HepG2 (cell line): Measurements from ENCODE around the gene SPHK1. TPM values are rescaled to one million over a fixed set of nuclear protein-coding genes. Genes with fewer than 3 reads are reported as not detected.

Experiments used
- ERF ChIP-seq: IDR thresholded peaks from 2 replicates; pipeline ENCODE4 v1.6.1; 2018; ENCODE audit warnings: missing biosample characterization, missing genetic modification reagents
- GMEB1 ChIP-seq: sonication (generic); formaldehyde crosslinking; IDR thresholded peaks from 2 replicates; pipeline ENCODE4 v1.5.1; 2020; ENCODE audit warnings: missing genetic modification reagents, mild to moderate bottlenecking, borderline replicate concordance
- HNRNPUL1 ChIP-seq: fragments of 200-400 bp; formaldehyde crosslinking; IDR thresholded peaks from 2 replicates; pipeline ENCODE4 v1.6.1; 2017; ENCODE audit warnings: low read depth, mild to moderate bottlenecking, low read length, moderate library complexity
- MBD4 ChIP-seq: IDR thresholded peaks from 2 replicates; pipeline ENCODE4 v1.6.1; 2012; ENCODE audit warnings: low read length, inconsistent platforms, borderline replicate concordance
- MEIS2 ChIP-seq: sonication (generic); formaldehyde crosslinking; IDR thresholded peaks from 2 replicates; pipeline ENCODE4 v1.9.0; 2021; ENCODE audit warnings: mild to moderate bottlenecking, missing genetic modification reagents
- MXD4 ChIP-seq: IDR thresholded peaks from 2 replicates; pipeline ENCODE4 v1.6.1; 2016; ENCODE audit warnings: mild to moderate bottlenecking, missing biosample characterization, missing genetic modification reagents
- MZF1 ChIP-seq: sonication (generic); formaldehyde crosslinking; IDR thresholded peaks from 2 replicates; pipeline ENCODE4 v1.8.1; 2023; ENCODE audit warnings: mild to moderate bottlenecking, missing genetic modification reagents, borderline replicate concordance
- NFIC ChIP-seq: IDR thresholded peaks from 2 replicates; pipeline ENCODE4 v1.6.1; 2012; ENCODE audit warnings: mild to moderate bottlenecking, low read length, inconsistent platforms
- NFKB2 ChIP-seq: sonication (generic); formaldehyde crosslinking; IDR thresholded peaks from 2 replicates; pipeline ENCODE4 v1.4.0; 2020; ENCODE audit warnings: missing genetic modification reagents, borderline replicate concordance
- PRMT3 ChIP-seq: sonication (generic); formaldehyde crosslinking; IDR thresholded peaks from 2 replicates; pipeline ENCODE4 v1.8.1; 2022; ENCODE audit warnings: low read depth, mild to moderate bottlenecking, moderate library complexity, missing genetic modification reagents, borderline replicate concordance
- RARG ChIP-seq: sonication (generic); formaldehyde crosslinking; IDR thresholded peaks from 2 replicates; pipeline ENCODE4 v1.4.0; 2020; ENCODE audit warnings: low read depth, mild to moderate bottlenecking, missing genetic modification reagents
- RFX3 ChIP-seq: IDR thresholded peaks from 2 replicates; pipeline ENCODE4 v1.6.1; 2016; ENCODE audit warnings: missing biosample characterization, missing genetic modification reagents
- SIX1 ChIP-seq: sonication (generic); formaldehyde crosslinking; IDR thresholded peaks from 2 replicates; pipeline ENCODE4 v1.4.0; 2020; ENCODE audit warnings: missing genetic modification reagents, borderline replicate concordance
- SKIL ChIP-seq: sonication (generic); formaldehyde crosslinking; IDR thresholded peaks from 2 replicates; pipeline ENCODE4 v1.8.0; 2022; ENCODE audit warnings: missing genetic modification reagents, mild to moderate bottlenecking, moderate library complexity, borderline replicate concordance
- ZBTB3 ChIP-seq: sonication (generic); formaldehyde crosslinking; IDR thresholded peaks from 2 replicates; pipeline ENCODE4 v1.4.0; 2020; ENCODE audit warnings: low read depth, mild to moderate bottlenecking, moderate library complexity, missing genetic modification reagents, borderline replicate concordance
- ZNF713 ChIP-seq: sonication (generic); formaldehyde crosslinking; IDR thresholded peaks from 2 replicates; pipeline ENCODE4 v1.4.0; 2020; ENCODE audit warnings: mild to moderate bottlenecking, missing genetic modification reagents
- ZNF83 ChIP-seq: sonication (generic); formaldehyde crosslinking; IDR thresholded peaks from 2 replicates; pipeline ENCODE4 v1.4.0; 2020; ENCODE audit warnings: missing genetic modification reagents, mild to moderate bottlenecking, borderline replicate concordance
- polyA plus RNA-seq, 8 experiments: library from polyadenylated mRNA; depleted of rRNA in 3 of 8; stranded (reverse) in 7 of 8; unstranded in 1 of 8; fragments of >200 nt; fragmentation: Illumina TruSeq in 4 of 8; extraction: Trizol in 4 of 8; gene quantifications; 2 replicates each; pipeline versions ENCODE4 v1.2.1 to v1.2.3, GENCODE V29; 2011 to 2016; ENCODE audit warnings: low read depth in 4 of 8, missing spikeins in 1 of 8, mixed read lengths in 1 of 8; ENCODE audit not compliant: insufficient read depth in 1 of 8
- total RNA-seq, 5 experiments: library from RNA; depleted of rRNA; stranded (reverse); fragments of >200 nt; fragmentation: Illumina TruSeq; extraction: Trizol; gene quantifications; 2 replicates each; pipeline ENCODE4 v1.2.3, GENCODE V29; 2016; ENCODE audit warnings: low read depth in 1 of 5
- TF ChIP-seq, protein P1 (sequence below): sonication (generic); formaldehyde crosslinking; IDR thresholded peaks from 2 replicates; pipeline ENCODE4 v1.5.0; 2020; ENCODE audit warnings: mild to moderate bottlenecking, missing genetic modification reagents, borderline replicate concordance
- TF ChIP-seq, protein P2 (sequence below): sonication (generic); formaldehyde crosslinking; IDR thresholded peaks from 2 replicates; pipeline ENCODE4 v1.4.0; 2020; ENCODE audit warnings: missing genetic modification reagents, mild to moderate bottlenecking, borderline replicate concordance

SPHK1 gene
- total and polyA plus RNA-seq, 2 of the 13 experiments (the other 11 are each of a cell fraction or from before 2014, with no cell fraction given): 129 to 160 TPM

DNA sequence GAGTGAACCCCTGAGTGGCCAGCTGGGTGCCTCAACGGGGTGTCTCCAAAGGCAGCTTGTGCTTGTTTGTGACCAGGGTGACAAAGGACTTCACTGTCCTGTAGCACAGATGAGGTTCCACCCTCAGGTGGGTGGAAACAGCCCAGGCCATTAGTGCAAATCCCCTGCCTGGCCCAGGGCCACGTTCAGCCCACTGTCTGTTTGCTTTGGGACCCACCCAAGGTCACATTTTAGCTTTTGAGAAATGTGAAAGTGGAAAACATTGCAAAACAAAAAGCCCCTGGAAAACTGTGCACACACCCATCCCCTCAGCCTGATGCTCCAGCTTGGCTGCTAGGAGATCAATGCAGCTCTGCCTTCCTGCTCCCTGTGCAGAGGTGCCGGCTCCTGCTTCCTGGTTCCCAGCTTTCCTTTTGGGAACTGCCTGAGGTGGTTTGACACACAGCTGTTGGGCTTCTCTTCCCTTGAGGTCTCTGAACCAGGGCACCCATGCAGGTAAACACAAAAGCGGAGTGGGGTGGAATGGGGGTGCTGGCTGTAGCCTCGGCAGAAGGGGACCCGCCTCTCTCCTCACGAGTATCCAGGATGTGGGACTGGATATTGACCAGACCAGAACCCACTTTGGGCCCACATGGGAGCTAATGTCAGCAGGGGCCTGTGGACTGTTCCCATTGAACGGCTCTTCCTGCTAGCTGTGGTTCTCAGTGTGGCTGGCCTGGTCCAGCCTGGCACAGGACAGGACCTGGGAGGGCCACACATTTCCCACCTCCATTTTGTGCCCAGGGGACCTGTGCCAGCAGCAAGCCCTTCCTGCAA, 7.9 kb upstream of the SPHK1 start (continued):
- TF ChIP-seq, protein P1, sequence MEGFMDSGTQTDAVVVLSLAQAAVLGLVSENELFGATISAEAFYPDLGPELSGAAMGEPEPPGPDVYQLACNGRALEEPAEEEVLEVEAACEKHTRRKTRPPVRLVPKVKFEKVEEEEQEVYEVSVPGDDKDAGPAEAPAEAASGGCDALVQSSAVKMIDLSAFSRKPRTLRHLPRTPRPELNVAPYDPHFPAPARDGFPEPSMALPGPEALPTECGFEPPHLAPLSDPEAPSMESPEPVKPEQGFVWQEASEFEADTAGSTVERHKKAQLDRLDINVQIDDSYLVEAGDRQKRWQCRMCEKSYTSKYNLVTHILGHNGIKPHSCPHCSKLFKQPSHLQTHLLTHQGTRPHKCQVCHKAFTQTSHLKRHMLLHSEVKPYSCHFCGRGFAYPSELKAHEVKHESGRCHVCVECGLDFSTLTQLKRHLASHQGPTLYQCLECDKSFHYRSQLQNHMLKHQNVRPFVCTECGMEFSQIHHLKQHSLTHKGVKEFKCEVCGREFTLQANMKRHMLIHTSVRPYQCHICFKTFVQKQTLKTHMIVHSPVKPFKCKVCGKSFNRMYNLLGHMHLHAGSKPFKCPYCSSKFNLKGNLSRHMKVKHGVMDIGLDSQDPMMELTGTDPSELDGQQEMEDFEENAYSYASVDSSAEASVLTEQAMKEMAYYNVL: peak; percentile 86
- TF ChIP-seq GMEB1 (CRISPR knock-in tag) (no peak), ZNF713 (CRISPR knock-in tag) (no peak), ZBTB3 (CRISPR knock-in tag) (peak; percentile 94), SKIL (CRISPR knock-in tag) (peak; percentile 86; the same call in 1 of the 2 replicates), HNRNPUL1 (no peak), ZNF83 (CRISPR knock-in tag) (0 out of 2 replicates have a peak, but pooled peaks have one; percentile 23), RARG (CRISPR knock-in tag) (0 out of 2 replicates have a peak, but pooled peaks have one; percentile 26), MZF1 (CRISPR knock-in tag) (0 out of 2 replicates have a peak, but pooled peaks have one; percentile 56), MEIS2 (CRISPR knock-in tag) (0 out of 2 replicates have a peak, but pooled peaks have one; percentile 35), PRMT3 (no peak; the same call in 1 of the 2 replicates), SIX1 (peak; percentile 18; the same call in 1 of the 2 replicates), ERF (CRISPR knock-in tag) (peak; percentile 83), NFKB2 (peak; percentile 62; the same call in 1 of the 2 replicates), MXD4 (CRISPR knock-in tag) (peak; percentile 64), NFIC (peak; percentile 90), MBD4 (no peak), RFX3 (CRISPR knock-in tag) (no peak)
- TF ChIP-seq, protein P2, sequence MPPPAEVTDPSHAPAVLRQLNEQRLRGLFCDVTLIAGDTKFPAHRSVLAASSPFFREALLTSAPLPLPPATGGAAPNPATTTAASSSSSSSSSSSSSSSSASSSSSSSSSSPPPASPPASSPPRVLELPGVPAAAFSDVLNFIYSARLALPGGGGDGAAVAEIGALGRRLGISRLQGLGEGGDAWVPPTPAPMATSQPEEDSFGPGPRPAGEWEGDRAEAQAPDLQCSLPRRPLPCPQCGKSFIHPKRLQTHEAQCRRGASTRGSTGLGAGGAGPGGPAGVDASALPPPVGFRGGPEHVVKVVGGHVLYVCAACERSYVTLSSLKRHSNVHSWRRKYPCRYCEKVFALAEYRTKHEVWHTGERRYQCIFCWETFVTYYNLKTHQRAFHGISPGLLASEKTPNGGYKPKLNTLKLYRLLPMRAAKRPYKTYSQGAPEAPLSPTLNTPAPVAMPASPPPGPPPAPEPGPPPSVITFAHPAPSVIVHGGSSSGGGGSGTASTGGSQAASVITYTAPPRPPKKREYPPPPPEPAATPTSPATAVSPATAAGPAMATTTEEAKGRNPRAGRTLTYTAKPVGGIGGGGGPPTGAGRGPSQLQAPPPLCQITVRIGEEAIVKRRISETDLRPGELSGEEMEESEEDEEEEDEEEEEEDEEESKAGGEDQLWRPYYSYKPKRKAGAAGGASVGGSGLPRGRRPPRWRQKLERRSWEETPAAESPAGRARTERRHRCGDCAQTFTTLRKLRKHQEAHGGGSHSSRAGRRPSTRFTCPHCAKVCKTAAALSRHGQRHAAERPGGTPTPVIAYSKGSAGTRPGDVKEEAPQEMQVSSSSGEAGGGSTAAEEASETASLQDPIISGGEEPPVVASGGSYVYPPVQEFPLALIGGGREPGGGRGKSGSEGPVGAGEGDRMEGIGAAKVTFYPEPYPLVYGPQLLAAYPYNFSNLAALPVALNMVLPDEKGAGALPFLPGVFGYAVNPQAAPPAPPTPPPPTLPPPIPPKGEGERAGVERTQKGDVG (CRISPR knock-in tag): peak; percentile 10; the same call in 1 of the 2 replicates
